DND-41 (cell line): ENCODE data around the gene NT5M.

Source experiments
- ATAC-seq: fragments of 200-7000 bp; cut with Tn5 transposase; 3 replicates; pipeline ENCODE4 v1.9.1; 2021; ENCODE audit warnings: low read depth; ENCODE audit not compliant: insufficient read depth
- DNase-seq: peaks from one replicate; pipeline ENCODE4 v3.0.0-alpha.2; 2020
- H2AFZ ChIP-seq: 2 replicates; pipeline ENCODE4 v1.6.0; 2012; ENCODE audit warnings: low read depth, low read length
- H3K27ac ChIP-seq: 2 replicates; pipeline ENCODE4 v1.5.1; 2012; ENCODE audit warnings: low read length, inconsistent platforms
- H3K27me3 ChIP-seq: fragments of 200-600 bp; sonication (generic); 2 replicates; pipeline ENCODE4 v1.6.0; 2012; ENCODE audit warnings: low read length, mild to moderate bottlenecking, inconsistent platforms; ENCODE audit not compliant: insufficient read depth, poor library complexity
- H3K36me3 ChIP-seq: 2 replicates; pipeline ENCODE4 v1.5.1; 2012; ENCODE audit warnings: low read length, inconsistent platforms; ENCODE audit not compliant: insufficient read depth
- H3K4me1 ChIP-seq: 2 replicates; pipeline ENCODE4 v1.5.1; 2012; ENCODE audit warnings: mild to moderate bottlenecking, low read length; ENCODE audit not compliant: insufficient read depth
- H3K4me2 ChIP-seq: 2 replicates; pipeline ENCODE4 v1.6.0; 2012; ENCODE audit warnings: mild to moderate bottlenecking, moderate library complexity, low read length, inconsistent platforms; ENCODE audit not compliant: insufficient read depth
- H3K4me3 ChIP-seq, 2 experiments: fragments of 200-600 bp in 1 of 2; shearing (Covaris generic) in 1 of 2; 2 replicates each; pipeline ENCODE4 v1.5.1; 2012 to 2016; ENCODE audit warnings: inconsistent platforms in 2 of 2, low read length in 2 of 2, mild to moderate bottlenecking in 2 of 2, low read depth in 1 of 2, moderate library complexity in 1 of 2
- H3K79me2 ChIP-seq: 2 replicates; pipeline ENCODE4 v1.6.0; 2012; ENCODE audit warnings: low read length, inconsistent platforms; ENCODE audit not compliant: insufficient read depth
- H3K9ac ChIP-seq: 2 replicates; pipeline ENCODE4 v1.6.0; 2012; ENCODE audit warnings: low read depth, mild to moderate bottlenecking, inconsistent platforms, low read length, moderate library complexity
- H3K9me3 ChIP-seq: 2 replicates; pipeline ENCODE4 v1.5.1; 2012; ENCODE audit warnings: low read length, moderate library complexity, mild to moderate bottlenecking, inconsistent platforms; ENCODE audit not compliant: insufficient read depth, severe bottlenecking
- H4K20me1 ChIP-seq: 2 replicates; pipeline ENCODE4 v1.6.0; 2012; ENCODE audit warnings: low read length; ENCODE audit not compliant: insufficient read depth
- CTCF ChIP-seq: IDR thresholded peaks from 2 replicates; pipeline ENCODE4 v1.5.1; 2012; ENCODE audit warnings: borderline replicate concordance, low read length, moderate library complexity, mild to moderate bottlenecking; ENCODE audit not compliant: poor library complexity, severe bottlenecking; ENCODE audit errors: extremely low read depth
- EZH2 ChIP-seq: IDR thresholded peaks from 3 replicates; pipeline ENCODE4 v1.6.1; 2012; ENCODE audit warnings: borderline replicate concordance, low read depth, mild to moderate bottlenecking, moderate library complexity, low read length, inconsistent platforms; ENCODE audit not compliant: severe bottlenecking

The NT5M gene

GRCh38 chr17:17313350-17313991, 10.3 kb downstream of the NT5M start:
- no peak overlapping the region for H3K27ac ChIP-seq
- H3K27me3 ChIP-seq, result no peaks in the 10 kb centered on the region
- DNase-seq (peak; percentile 19), ATAC-seq (peak; percentile 62; the same call in 2 of the 3 replicates)
- no peaks in the 10 kb centered on the region for H3K79me2 ChIP-seq
- no peak overlapping the region for H3K9ac ChIP-seq
- H3K4me2 ChIP-seq, result no peak overlapping the region
- no peaks in the 10 kb centered on the region for H4K20me1 ChIP-seq
- no peak overlapping the region for H2AFZ ChIP-seq
- no peaks in the 10 kb centered on the region for H3K4me1 ChIP-seq
- H3K9me3 ChIP-seq, result no peaks in the 10 kb centered on the region
- peaks cover 11% of the 10 kb centered on the region for H3K36me3 ChIP-seq
- H3K4me3 ChIP-seq, result no peak overlapping the region
- peak; percentile 52 for TF ChIP-seq CTCF
- no peak for TF ChIP-seq EZH2

DNA sequence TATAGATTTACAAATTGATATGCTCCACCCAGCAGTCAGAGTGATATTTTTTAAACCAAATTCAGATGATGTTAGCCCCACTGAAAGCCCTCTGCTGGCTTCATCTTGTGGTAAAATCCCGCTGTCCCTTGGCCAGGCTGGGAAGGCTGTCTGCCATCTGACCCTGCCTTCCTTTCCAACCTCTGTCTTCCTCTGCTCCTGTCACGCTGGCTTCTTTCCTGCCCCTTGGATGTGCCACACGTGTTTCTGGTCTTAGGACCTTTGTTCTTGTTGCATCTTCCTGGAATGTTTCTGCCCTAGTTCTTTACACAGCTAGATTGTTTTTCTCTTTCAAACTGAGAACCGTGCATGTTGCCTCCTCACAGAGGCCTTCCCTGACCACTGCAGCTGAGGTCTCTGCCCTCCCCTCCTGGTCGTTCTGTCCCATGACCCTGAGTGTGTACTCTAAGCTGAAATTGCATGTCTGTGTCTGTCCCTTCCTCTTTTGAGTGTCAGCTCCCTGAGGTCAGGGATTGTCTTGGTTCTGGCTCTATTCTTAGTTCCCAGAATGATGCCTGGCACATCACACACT, 11.4 kb downstream of the NT5M start:
- no peak overlapping the region for H3K27ac ChIP-seq
- peaks cover 11% of the 10 kb centered on the region for H3K36me3 ChIP-seq
- no peaks in the 10 kb centered on the region for H4K20me1 ChIP-seq
- no peak overlapping the region for H2AFZ ChIP-seq
- H3K4me3 ChIP-seq, result no peak overlapping the region
- no peaks in the 10 kb centered on the region for H3K79me2 ChIP-seq
- DNase-seq (no peak), ATAC-seq (no peak)
- H3K4me1 ChIP-seq, result no peaks in the 10 kb centered on the region
- TF ChIP-seq CTCF (no peak), EZH2 (no peak)
- no peaks in the 10 kb centered on the region for H3K27me3 ChIP-seq
- no peaks in the 10 kb centered on the region for H3K9me3 ChIP-seq
- no peak overlapping the region for H3K4me2 ChIP-seq
- no peak overlapping the region for H3K9ac ChIP-seq

- Histone ChIP-seq H3K9me3 (no peaks in the 10 kb centered on the region), H3K9ac (no peak overlapping the region), H3K27me3 (no peaks in the 10 kb centered on the region), H3K4me1 (no peaks in the 10 kb centered on the region), H3K36me3 (peaks cover 11% of the 10 kb centered on the region), H3K79me2 (no peaks in the 10 kb centered on the region), H3K4me3 (no peak overlapping the region), H4K20me1 (no peaks in the 10 kb centered on the region), H3K27ac (no peak overlapping the region), H3K4me2 (no peak overlapping the region), H2AFZ (no peak overlapping the region)
- ATAC-seq, result no peak
- no peak for DNase-seq
- no peak for TF ChIP-seq EZH2
- no peak for TF ChIP-seq CTCF
Observed at GRCh38 chr17:17315142-17315821, 12.1 kb downstream of the NT5M start.
